HepG2 (cell line): ENCODE measurements around the gene SNX18. TPM values are rescaled to one million over a fixed set of nuclear protein-coding genes. Genes with fewer than 3 reads are reported as not detected.

Experiments
- AGO2 ChIP-seq: fragments of 200-400 bp; formaldehyde crosslinking; optimal IDR thresholded peaks from 2 replicates; pipeline ENCODE3; 2017; ENCODE audit warnings: mild to moderate bottlenecking, low read depth, low read length, moderate library complexity
- ARNTL ChIP-seq: sonication (generic); formaldehyde crosslinking; IDR thresholded peaks from 2 replicates; pipeline ENCODE4 v1.4.0; 2020; ENCODE audit warnings: mild to moderate bottlenecking, missing genetic modification reagents
- GATAD1 ChIP-seq: IDR thresholded peaks from 2 replicates; pipeline ENCODE4 v1.6.1; 2016; ENCODE audit warnings: missing genetic modification reagents, missing compliant biosample characterization
- HOXA3 ChIP-seq: sonication (generic); formaldehyde crosslinking; IDR thresholded peaks from 2 replicates; pipeline ENCODE4 v1.5.0; 2020; ENCODE audit warnings: missing genetic modification reagents
- MIER3 ChIP-seq: IDR thresholded peaks from 2 replicates; pipeline ENCODE4 v1.6.1; 2016; ENCODE audit warnings: missing compliant biosample characterization, borderline replicate concordance
- NCOA2 ChIP-seq: sonication (generic); formaldehyde crosslinking; IDR thresholded peaks from 2 replicates; pipeline ENCODE4 v1.8.0; 2022; ENCODE audit warnings: inconsistent platforms
- NFATC3 ChIP-seq: sonication (generic); formaldehyde crosslinking; IDR thresholded peaks from 2 replicates; pipeline ENCODE4 v1.5.1; 2020; ENCODE audit warnings: mild to moderate bottlenecking, missing genetic modification reagents
- PAWR ChIP-seq: sonication (generic); formaldehyde crosslinking; IDR thresholded peaks from 2 replicates; pipeline ENCODE4 v1.4.0; 2020; ENCODE audit warnings: missing genetic modification reagents, mild to moderate bottlenecking, borderline replicate concordance
- PHF5A ChIP-seq: IDR thresholded peaks from one replicate; pipeline ENCODE4 v1.6.1; 2018; ENCODE audit warnings: low read depth, missing genetic modification reagents; ENCODE audit not compliant: unreplicated experiment
- SAP130 ChIP-seq: IDR thresholded peaks from 2 replicates; pipeline ENCODE4 v1.6.1; 2016; ENCODE audit warnings: low read depth
- SIX1 ChIP-seq: sonication (generic); formaldehyde crosslinking; IDR thresholded peaks from 2 replicates; pipeline ENCODE4 v1.4.0; 2020; ENCODE audit warnings: missing genetic modification reagents, borderline replicate concordance
- SNAPC2 ChIP-seq: sonication (generic); formaldehyde crosslinking; IDR thresholded peaks from 2 replicates; pipeline ENCODE4 v1.8.1; 2022; ENCODE audit warnings: mild to moderate bottlenecking, missing genetic modification reagents
- STAT5B ChIP-seq: sonication (generic); formaldehyde crosslinking; IDR thresholded peaks from 2 replicates; pipeline ENCODE4 v1.4.0; 2020; ENCODE audit warnings: missing genetic modification reagents
- SUZ12 ChIP-seq: fragments of 150-350 bp; IDR thresholded peaks from 2 replicates; pipeline ENCODE4 v1.6.1; 2014; ENCODE audit warnings: low read depth, low read length
- ZNF30 ChIP-seq: sonication (generic); formaldehyde crosslinking; IDR thresholded peaks from 2 replicates; pipeline ENCODE4 v1.5.0; 2020; ENCODE audit warnings: mild to moderate bottlenecking, missing genetic modification reagents
- ZNF670 ChIP-seq: sonication (generic); formaldehyde crosslinking; IDR thresholded peaks from 2 replicates; pipeline ENCODE4 v1.8.0; 2022; ENCODE audit warnings: mild to moderate bottlenecking, missing genetic modification reagents, borderline replicate concordance
- ZNF672 ChIP-seq: sonication (generic); formaldehyde crosslinking; IDR thresholded peaks from 2 replicates; pipeline ENCODE4 v1.8.1; 2022; ENCODE audit warnings: missing genetic modification reagents
- ZNF780A ChIP-seq: sonication (generic); formaldehyde crosslinking; IDR thresholded peaks from 2 replicates; pipeline ENCODE4 v1.8.0; 2022; ENCODE audit warnings: mild to moderate bottlenecking, missing genetic modification reagents, moderate library complexity
- ZNF879 ChIP-seq: sonication (generic); formaldehyde crosslinking; IDR thresholded peaks from 2 replicates; pipeline ENCODE4 v1.8.1; 2023; ENCODE audit warnings: missing genetic modification reagents
- polyA plus RNA-seq, 8 experiments: library from polyadenylated mRNA; depleted of rRNA in 3 of 8; stranded (reverse) in 7 of 8; unstranded in 1 of 8; fragments of >200 nt; fragmentation: Illumina TruSeq in 4 of 8; extraction: Trizol in 4 of 8; gene quantifications; 2 replicates each; pipeline versions ENCODE4 v1.2.1 to v1.2.3, GENCODE V29; 2011 to 2016; ENCODE audit warnings: low read depth in 4 of 8, missing spikeins in 1 of 8, mixed read lengths in 1 of 8; ENCODE audit not compliant: insufficient read depth in 1 of 8
- total RNA-seq, 5 experiments: library from RNA; depleted of rRNA; stranded (reverse); fragments of >200 nt; fragmentation: Illumina TruSeq; extraction: Trizol; gene quantifications; 2 replicates each; pipeline ENCODE4 v1.2.3, GENCODE V29; 2016; ENCODE audit warnings: low read depth in 1 of 5
- TF ChIP-seq, protein P1 (sequence below): sonication (generic); formaldehyde crosslinking; IDR thresholded peaks from 2 replicates; pipeline ENCODE4 v1.5.0; 2020; ENCODE audit warnings: mild to moderate bottlenecking, missing genetic modification reagents
- TF ChIP-seq, protein P2 (sequence below): sonication (generic); formaldehyde crosslinking; IDR thresholded peaks from 2 replicates; pipeline ENCODE4 v1.8.0; 2022; ENCODE audit warnings: missing genetic modification reagents, low read depth, mild to moderate bottlenecking, borderline replicate concordance
- TF ChIP-seq, protein P3 (sequence below): sonication (generic); formaldehyde crosslinking; IDR thresholded peaks from 2 replicates; pipeline ENCODE4 v1.9.0; 2021; ENCODE audit warnings: missing genetic modification reagents, borderline replicate concordance
- TF ChIP-seq, protein P4 (sequence below): sonication (generic); formaldehyde crosslinking; IDR thresholded peaks from 2 replicates; pipeline ENCODE4 v1.5.0; 2020; ENCODE audit warnings: missing genetic modification reagents
- TF ChIP-seq, protein P5 (sequence below): sonication (generic); formaldehyde crosslinking; IDR thresholded peaks from 2 replicates; pipeline ENCODE4 v1.4.0; 2020; ENCODE audit warnings: low read depth, mild to moderate bottlenecking, missing genetic modification reagents

Gene SNX18
- total and polyA plus RNA-seq, 2 of the 13 experiments (the other 11 are each of a cell fraction or from before 2014, with no cell fraction given), result 2.3 to 6.2 TPM

DNA sequence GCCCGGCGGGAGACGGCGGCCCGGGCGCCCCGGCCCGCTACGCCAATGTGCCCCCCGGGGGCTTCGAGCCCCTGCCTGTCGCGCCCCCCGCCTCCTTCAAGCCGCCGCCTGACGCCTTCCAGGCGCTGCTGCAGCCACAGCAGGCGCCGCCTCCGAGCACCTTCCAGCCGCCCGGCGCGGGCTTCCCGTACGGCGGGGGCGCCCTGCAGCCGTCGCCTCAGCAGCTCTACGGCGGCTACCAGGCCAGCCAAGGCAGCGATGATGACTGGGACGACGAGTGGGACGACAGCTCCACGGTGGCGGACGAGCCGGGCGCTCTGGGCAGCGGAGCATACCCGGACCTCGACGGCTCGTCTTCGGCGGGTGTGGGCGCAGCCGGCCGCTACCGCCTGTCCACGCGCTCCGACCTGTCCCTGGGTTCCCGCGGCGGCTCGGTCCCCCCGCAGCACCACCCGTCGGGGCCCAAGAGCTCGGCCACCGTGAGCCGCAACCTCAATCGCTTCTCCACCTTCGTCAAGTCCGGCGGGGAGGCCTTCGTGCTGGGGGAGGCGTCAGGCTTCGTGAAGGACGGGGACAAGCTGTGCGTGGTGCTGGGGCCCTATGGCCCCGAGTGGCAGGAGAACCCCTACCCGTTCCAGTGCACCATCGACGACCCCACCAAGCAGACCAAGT, 723 bp downstream of the SNX18 start (continued):
- TF ChIP-seq, protein P1, sequence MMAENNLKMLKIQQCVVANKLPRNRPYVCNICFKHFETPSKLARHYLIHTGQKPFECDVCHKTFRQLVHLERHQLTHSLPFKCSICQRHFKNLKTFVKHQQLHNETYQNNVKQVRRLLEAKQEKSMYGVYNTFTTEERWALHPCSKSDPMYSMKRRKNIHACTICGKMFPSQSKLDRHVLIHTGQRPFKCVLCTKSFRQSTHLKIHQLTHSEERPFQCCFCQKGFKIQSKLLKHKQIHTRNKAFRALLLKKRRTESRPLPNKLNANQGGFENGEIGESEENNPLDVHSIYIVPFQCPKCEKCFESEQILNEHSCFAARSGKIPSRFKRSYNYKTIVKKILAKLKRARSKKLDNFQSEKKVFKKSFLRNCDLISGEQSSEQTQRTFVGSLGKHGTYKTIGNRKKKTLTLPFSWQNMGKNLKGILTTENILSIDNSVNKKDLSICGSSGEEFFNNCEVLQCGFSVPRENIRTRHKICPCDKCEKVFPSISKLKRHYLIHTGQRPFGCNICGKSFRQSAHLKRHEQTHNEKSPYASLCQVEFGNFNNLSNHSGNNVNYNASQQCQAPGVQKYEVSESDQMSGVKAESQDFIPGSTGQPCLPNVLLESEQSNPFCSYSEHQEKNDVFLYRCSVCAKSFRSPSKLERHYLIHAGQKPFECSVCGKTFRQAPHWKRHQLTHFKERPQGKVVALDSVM (CRISPR knock-in tag), result no peak
- no peak for TF ChIP-seq PHF5A (CRISPR knock-in tag)
- TF ChIP-seq, protein P2, sequence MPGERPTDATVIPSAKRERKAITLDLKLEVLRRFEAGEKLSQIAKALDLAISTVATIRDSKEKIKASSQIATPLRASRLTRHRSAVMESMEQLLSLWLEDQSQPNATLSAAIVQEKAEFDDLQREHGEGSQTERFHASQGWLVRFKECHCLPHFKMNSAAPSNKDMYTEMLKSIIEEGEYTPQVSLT, result no peak
- TF ChIP-seq NCOA2, result no peak
- TF ChIP-seq SIX1 (CRISPR knock-in tag), result no peak
- TF ChIP-seq ZNF780A (CRISPR knock-in tag), result no peak
- TF ChIP-seq AGO2, result no peak
- TF ChIP-seq ZNF30, result no peak
- TF ChIP-seq SNAPC2 (CRISPR knock-in tag), result no peak
- no peak for TF ChIP-seq ZNF670 (CRISPR knock-in tag)
- peak; percentile 6; the same call in 1 of the 2 replicates for TF ChIP-seq SAP130 (CRISPR knock-in tag)
- no peak for TF ChIP-seq PAWR (CRISPR knock-in tag)
- no peak for TF ChIP-seq ZNF672 (CRISPR knock-in tag)
- no peak for TF ChIP-seq HOXA3 (CRISPR knock-in tag)
- TF ChIP-seq, protein P3, sequence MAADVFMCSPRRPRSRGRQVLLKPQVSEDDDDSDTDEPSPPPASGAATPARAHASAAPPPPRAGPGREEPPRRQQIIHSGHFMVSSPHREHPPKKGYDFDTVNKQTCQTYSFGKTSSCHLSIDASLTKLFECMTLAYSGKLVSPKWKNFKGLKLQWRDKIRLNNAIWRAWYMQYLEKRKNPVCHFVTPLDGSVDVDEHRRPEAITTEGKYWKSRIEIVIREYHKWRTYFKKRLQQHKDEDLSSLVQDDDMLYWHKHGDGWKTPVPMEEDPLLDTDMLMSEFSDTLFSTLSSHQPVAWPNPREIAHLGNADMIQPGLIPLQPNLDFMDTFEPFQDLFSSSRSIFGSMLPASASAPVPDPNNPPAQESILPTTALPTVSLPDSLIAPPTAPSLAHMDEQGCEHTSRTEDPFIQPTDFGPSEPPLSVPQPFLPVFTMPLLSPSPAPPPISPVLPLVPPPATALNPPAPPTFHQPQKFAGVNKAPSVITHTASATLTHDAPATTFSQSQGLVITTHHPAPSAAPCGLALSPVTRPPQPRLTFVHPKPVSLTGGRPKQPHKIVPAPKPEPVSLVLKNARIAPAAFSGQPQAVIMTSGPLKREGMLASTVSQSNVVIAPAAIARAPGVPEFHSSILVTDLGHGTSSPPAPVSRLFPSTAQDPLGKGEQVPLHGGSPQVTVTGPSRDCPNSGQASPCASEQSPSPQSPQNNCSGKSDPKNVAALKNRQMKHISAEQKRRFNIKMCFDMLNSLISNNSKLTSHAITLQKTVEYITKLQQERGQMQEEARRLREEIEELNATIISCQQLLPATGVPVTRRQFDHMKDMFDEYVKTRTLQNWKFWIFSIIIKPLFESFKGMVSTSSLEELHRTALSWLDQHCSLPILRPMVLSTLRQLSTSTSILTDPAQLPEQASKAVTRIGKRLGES (CRISPR knock-in tag), result no peak
- TF ChIP-seq, protein P4, sequence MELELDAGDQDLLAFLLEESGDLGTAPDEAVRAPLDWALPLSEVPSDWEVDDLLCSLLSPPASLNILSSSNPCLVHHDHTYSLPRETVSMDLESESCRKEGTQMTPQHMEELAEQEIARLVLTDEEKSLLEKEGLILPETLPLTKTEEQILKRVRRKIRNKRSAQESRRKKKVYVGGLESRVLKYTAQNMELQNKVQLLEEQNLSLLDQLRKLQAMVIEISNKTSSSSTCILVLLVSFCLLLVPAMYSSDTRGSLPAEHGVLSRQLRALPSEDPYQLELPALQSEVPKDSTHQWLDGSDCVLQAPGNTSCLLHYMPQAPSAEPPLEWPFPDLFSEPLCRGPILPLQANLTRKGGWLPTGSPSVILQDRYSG (CRISPR knock-in tag), result no peak
- no peak for TF ChIP-seq ARNTL (CRISPR knock-in tag)
- TF ChIP-seq MIER3 (CRISPR knock-in tag), result no peak
- TF ChIP-seq NFATC3 (CRISPR knock-in tag), result no peak
- TF ChIP-seq SUZ12, result no peak
- no peak for TF ChIP-seq GATAD1 (CRISPR knock-in tag)
- no peak for TF ChIP-seq ZNF879
- TF ChIP-seq, protein P5, sequence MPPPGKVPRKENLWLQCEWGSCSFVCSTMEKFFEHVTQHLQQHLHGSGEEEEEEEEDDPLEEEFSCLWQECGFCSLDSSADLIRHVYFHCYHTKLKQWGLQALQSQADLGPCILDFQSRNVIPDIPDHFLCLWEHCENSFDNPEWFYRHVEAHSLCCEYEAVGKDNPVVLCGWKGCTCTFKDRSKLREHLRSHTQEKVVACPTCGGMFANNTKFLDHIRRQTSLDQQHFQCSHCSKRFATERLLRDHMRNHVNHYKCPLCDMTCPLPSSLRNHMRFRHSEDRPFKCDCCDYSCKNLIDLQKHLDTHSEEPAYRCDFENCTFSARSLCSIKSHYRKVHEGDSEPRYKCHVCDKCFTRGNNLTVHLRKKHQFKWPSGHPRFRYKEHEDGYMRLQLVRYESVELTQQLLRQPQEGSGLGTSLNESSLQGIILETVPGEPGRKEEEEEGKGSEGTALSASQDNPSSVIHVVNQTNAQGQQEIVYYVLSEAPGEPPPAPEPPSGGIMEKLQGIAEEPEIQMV (CRISPR knock-in tag), result no peak
- no peak for TF ChIP-seq STAT5B (CRISPR knock-in tag)
